OCI-LY1 (cell line): Measurements from ENCODE around the gene PLEKHM3.

Source experiments
- H2AFZ ChIP-seq: fragments of 200-600 bp; sonication (generic), shearing (Covaris generic); 2 replicates; pipeline ENCODE4 v1.6.0; 2014; ENCODE audit warnings: antibody characterized with exemption, mild to moderate bottlenecking, low read length
- H3F3A ChIP-seq: fragments of 200-600 bp; sonication (generic), shearing (Covaris generic); 2 replicates; pipeline ENCODE4 v1.6.0; 2014; ENCODE audit warnings: mild to moderate bottlenecking, antibody characterized with exemption, low read length, moderate library complexity; ENCODE audit not compliant: insufficient read depth
- H3K27ac ChIP-seq: fragments of 200-600 bp; sonication (generic); 2 replicates; pipeline ENCODE4 v1.5.1; 2014; ENCODE audit warnings: low read length, mixed run types, mild to moderate bottlenecking, low read depth; ENCODE audit not compliant: poor library complexity, severe bottlenecking
- H3K27me3 ChIP-seq: fragments of 200-600 bp; sonication (generic); 2 replicates; pipeline ENCODE4 v1.6.0; 2014; ENCODE audit warnings: antibody characterized with exemption, mild to moderate bottlenecking, low read length, moderate library complexity; ENCODE audit not compliant: insufficient read depth
- H3K36me3 ChIP-seq: fragments of 200-600 bp; sonication (generic); 2 replicates; pipeline ENCODE4 v1.6.1; 2014; ENCODE audit warnings: mild to moderate bottlenecking, antibody characterized with exemption, low read length, moderate library complexity, mixed read lengths; ENCODE audit not compliant: insufficient read depth
- H3K4me1 ChIP-seq: fragments of 200-600 bp; sonication (generic); 2 replicates; pipeline ENCODE4 v1.5.1; 2014; ENCODE audit warnings: mild to moderate bottlenecking, low read length, moderate library complexity; ENCODE audit not compliant: insufficient read depth, severe bottlenecking
- H3K4me2 ChIP-seq: fragments of 200-600 bp; sonication (generic), shearing (Covaris generic); 2 replicates; pipeline ENCODE4 v1.6.1; 2014; ENCODE audit warnings: low read length
- H3K4me3 ChIP-seq: fragments of 200-600 bp; sonication (generic); 2 replicates; pipeline ENCODE4 v1.5.1; 2014; ENCODE audit warnings: low read length, low read depth, mild to moderate bottlenecking, mixed read lengths; ENCODE audit not compliant: poor library complexity, severe bottlenecking
- H3K79me2 ChIP-seq: fragments of 200-600 bp; shearing (Covaris generic); 2 replicates; pipeline ENCODE4 v1.6.1; 2016; ENCODE audit warnings: mixed run types, low read length, mixed read lengths; ENCODE audit not compliant: insufficient read depth
- H3K9ac ChIP-seq: fragments of 200-600 bp; sonication (generic), shearing (Covaris generic); 2 replicates; pipeline ENCODE4 v1.6.1; 2014; ENCODE audit warnings: mild to moderate bottlenecking, low read length, mixed read lengths
- H3K9me2 ChIP-seq: fragments of 200-600 bp; sonication (generic), shearing (Covaris generic); 2 replicates; pipeline ENCODE4 v1.6.1; 2014; ENCODE audit warnings: low read depth, mild to moderate bottlenecking, low read length, mixed read lengths
- H3K9me3 ChIP-seq: fragments of 200-600 bp; shearing (Covaris generic); 2 replicates; pipeline ENCODE4 v1.6.1; 2014; ENCODE audit warnings: low read length, mixed read lengths
- H4K20me1 ChIP-seq: fragments of 200-600 bp; sonication (generic), shearing (Covaris generic); 2 replicates; pipeline ENCODE4 v1.6.0; 2016; ENCODE audit warnings: mild to moderate bottlenecking, low read length; ENCODE audit not compliant: insufficient read depth
- EZH2 ChIP-seq: fragments of 200-600 bp; sonication (generic), shearing (Covaris generic); IDR thresholded peaks from 2 replicates; pipeline ENCODE4 v1.8.0; 2017; ENCODE audit warnings: borderline replicate concordance, mixed run types, mild to moderate bottlenecking, antibody characterized with exemption, low read length, moderate library complexity, mixed read lengths
- TF ChIP-seq, protein P1 (sequence below): fragments of 200-600 bp; sonication (generic), shearing (Covaris generic); IDR thresholded peaks from 2 replicates; pipeline ENCODE4 v1.5.1; 2017; ENCODE audit warnings: mild to moderate bottlenecking, antibody characterized with exemption, low read length, moderate library complexity, mixed read lengths

Gene PLEKHM3

DNA sequence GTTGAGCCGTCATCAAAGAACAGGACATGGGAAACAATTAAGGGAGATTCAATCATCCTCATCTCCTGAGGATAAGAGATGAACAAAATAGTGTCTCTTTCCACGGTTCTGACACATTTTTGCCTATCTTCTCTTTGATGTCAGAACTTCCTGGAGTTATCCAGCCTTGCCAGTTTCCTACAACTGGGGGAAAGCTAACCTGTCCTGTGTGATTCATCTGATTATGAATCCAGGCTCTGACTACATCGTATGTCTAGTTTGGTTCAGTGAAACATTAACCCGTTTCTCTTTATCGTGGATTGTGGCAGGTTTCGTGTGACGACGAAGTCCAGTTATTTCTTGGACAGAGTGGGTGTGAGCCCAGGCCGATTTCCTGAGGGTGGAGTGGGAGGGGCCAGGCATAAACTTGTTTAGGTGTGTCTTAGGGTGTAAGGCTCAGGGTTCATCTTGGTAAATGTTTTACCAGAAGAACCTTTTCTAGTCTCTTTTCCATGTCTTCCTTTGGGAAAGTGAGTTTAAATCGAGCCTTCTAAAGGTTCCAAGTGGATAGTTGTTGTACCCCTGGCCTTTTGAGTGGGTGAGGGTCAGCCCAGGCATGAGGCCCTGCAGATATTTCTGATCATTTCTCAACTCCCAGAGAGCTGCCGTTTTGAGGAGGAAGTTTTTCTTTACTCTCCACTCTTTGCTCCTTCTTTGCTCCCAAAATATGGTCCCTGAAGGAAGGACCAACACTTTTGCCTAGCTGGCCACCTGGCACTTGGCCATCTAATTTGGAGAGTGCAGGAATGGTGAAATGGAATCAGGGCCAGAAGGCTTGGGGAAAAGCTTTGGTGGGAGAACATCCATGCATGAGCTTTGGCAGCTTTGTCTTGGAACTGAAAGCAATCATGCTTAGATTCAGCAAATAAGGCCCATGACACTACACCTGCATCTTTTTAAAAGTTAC is 205.2 kb downstream of the PLEKHM3 start:
- Histone ChIP-seq H3K27ac (no peak overlapping the region), H3K9me3 (no peaks in the 10 kb centered on the region), H3K9me2 (no peaks in the 10 kb centered on the region), H3K27me3 (no peaks in the 10 kb centered on the region; the same call in 1 of the 2 replicates), H3K36me3 (no peaks in the 10 kb centered on the region), H3K4me1 (no peaks in the 10 kb centered on the region), H3F3A (no peaks in the 10 kb centered on the region), H3K9ac (no peak overlapping the region), H4K20me1 (no peaks in the 10 kb centered on the region), H2AFZ (no peak overlapping the region), H3K79me2 (no peaks in the 10 kb centered on the region), H3K4me2 (no peak overlapping the region), H3K4me3 (no peak overlapping the region)
- TF ChIP-seq EZH2, result no peak

DNA sequence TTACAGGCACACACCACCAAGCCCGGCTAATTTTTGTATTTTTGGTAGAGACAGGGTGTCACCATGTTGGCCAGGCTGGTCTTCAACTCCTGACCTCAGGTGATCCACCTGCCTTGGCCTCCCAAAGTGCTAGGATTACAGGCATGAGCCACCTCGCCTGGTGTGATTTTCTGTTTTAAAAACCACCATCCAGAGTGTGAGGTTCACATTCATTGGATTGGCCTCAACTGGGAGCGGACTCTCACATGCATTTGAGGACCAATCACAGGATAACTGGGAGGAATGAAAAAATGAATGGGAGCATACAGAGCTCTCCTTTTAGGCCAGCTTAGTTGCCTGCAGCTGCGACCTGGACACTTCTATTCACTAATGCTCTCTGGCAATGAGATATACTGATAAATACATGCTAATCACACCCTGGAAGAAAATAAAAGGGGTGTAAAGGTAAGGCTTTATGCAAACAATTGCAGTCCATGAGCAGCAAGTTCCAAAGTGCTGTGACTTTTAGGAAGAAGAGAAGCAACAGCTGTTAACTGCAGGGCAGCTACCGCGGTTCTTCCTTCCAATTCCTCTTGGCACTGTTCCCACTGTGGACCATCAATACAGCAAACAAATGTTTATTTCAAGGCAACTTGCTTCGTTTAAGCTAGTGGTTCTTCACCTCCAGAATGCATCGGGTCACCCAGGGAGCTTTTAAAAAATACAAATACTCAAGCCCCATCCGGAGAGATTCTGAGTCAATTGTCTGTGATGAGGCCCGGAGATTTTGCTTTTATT is 206.1 kb downstream of the PLEKHM3 start:
- H3K9me3 ChIP-seq, result no peaks in the 10 kb centered on the region
- H2AFZ ChIP-seq, result no peak overlapping the region
- no peak overlapping the region for H3K27ac ChIP-seq
- no peaks in the 10 kb centered on the region for H3K79me2 ChIP-seq
- H3K4me3 ChIP-seq, result no peak overlapping the region
- H3K4me2 ChIP-seq, result no peak overlapping the region
- H3K9ac ChIP-seq, result no peak overlapping the region
- TF ChIP-seq EZH2, result no peak
- TF ChIP-seq, protein P1, sequence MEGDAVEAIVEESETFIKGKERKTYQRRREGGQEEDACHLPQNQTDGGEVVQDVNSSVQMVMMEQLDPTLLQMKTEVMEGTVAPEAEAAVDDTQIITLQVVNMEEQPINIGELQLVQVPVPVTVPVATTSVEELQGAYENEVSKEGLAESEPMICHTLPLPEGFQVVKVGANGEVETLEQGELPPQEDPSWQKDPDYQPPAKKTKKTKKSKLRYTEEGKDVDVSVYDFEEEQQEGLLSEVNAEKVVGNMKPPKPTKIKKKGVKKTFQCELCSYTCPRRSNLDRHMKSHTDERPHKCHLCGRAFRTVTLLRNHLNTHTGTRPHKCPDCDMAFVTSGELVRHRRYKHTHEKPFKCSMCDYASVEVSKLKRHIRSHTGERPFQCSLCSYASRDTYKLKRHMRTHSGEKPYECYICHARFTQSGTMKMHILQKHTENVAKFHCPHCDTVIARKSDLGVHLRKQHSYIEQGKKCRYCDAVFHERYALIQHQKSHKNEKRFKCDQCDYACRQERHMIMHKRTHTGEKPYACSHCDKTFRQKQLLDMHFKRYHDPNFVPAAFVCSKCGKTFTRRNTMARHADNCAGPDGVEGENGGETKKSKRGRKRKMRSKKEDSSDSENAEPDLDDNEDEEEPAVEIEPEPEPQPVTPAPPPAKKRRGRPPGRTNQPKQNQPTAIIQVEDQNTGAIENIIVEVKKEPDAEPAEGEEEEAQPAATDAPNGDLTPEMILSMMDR, result no peak
- H3F3A ChIP-seq, result no peaks in the 10 kb centered on the region
- H3K36me3 ChIP-seq, result no peaks in the 10 kb centered on the region
- no peaks in the 10 kb centered on the region for H3K4me1 ChIP-seq
- H4K20me1 ChIP-seq, result no peaks in the 10 kb centered on the region
- H3K9me2 ChIP-seq, result no peaks in the 10 kb centered on the region
- H3K27me3 ChIP-seq, result no peaks in the 10 kb centered on the region; the same call in 1 of the 2 replicates

DNA sequence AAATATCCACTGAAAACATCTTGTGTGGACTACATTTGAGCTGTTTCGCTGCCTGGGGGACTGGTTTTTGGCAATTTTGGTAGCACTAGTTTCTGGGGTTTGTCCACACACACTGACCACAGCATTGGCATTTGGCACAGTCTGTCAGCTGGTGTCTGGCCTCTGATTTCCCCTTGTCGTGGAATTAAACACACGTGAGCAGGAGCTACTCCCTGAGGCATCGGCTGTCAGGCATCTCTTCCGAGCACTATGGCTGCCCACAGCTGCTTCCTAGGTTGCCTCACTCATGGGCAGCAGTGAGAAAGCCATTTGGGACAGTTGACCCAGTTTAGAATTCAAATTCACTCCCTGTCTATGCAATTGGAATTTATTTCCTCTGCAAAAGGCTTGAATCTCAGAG is 208.8 kb downstream of the PLEKHM3 start:
- H2AFZ ChIP-seq, result no peak overlapping the region

More for the DNA sequence above, 208.8 kb downstream of the PLEKHM3 start:
- Histone ChIP-seq H3K9me3 (no peaks in the 10 kb centered on the region), H3K9ac (no peak overlapping the region), H3K27ac (no peak overlapping the region), H3K9me2 (no peaks in the 10 kb centered on the region), H3K36me3 (no peaks in the 10 kb centered on the region), H3K4me3 (no peak overlapping the region), H4K20me1 (no peaks in the 10 kb centered on the region), H3K4me1 (no peaks in the 10 kb centered on the region), H3K79me2 (no peaks in the 10 kb centered on the region), H3K4me2 (no peak overlapping the region), H3K27me3 (no peaks in the 10 kb centered on the region; the same call in 1 of the 2 replicates), H3F3A (no peaks in the 10 kb centered on the region)
- TF ChIP-seq, protein P1, result no peak
- TF ChIP-seq EZH2, result no peak
